Retinal pigment epithelial cell (primary cell): ENCODE measurements around the gene ELP4.

Experiments used
- DNase-seq: peaks from one replicate; pipeline ENCODE4 v3.0.0-alpha.2; 2010; ENCODE audit warnings: low read depth
- H3K4me3 ChIP-seq: 2 replicates; pipeline ENCODE4 v1.5.1; 2011; ENCODE audit warnings: mild to moderate bottlenecking, low read length, control low read depth, moderate library complexity
- TF ChIP-seq, protein P1 (sequence below): conservative IDR thresholded peaks from 2 replicates; pipeline ENCODE4 v1.5.1; 2011; ENCODE audit warnings: low read depth, low read length, control low read depth, inconsistent platforms

ELP4 gene

DNA sequence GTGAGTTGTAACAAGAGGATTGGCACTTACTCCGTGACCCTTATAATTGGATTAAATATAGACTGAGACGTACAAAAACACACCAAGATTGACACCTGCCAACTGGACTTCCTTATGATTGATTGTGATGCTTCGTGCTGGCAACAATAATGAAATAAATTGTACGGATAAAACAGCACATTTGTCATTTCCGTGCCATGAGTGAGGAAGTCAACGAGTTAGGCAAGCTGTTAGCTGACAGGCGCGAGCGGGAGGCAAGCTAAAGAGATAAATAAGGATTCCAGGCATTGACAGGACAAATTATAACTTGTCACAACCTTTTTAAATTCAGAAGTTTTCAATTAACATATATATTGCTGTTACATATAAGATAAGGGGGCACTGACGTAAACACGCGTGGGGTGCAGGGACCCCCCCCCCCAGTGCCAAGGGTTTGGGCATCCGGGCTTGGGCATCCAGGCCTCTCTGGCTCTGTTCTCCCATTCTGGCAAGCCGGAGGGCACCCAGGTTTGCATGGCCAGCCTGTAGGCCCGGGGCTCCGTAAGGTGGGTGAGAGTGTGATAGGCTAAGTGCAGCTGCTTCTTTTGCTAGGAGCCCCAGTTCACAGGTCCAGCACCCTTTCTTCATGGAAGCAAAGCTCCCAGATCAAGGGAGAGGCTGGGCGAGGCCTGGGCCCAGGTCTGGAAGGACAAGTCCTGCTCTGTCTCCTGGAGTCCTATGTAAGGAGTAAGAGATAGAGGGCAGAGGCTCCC, 312.8 kb downstream of the ELP4 start:
- DNase-seq: no peak
- H3K4me3 ChIP-seq: no peak overlapping the region
- TF ChIP-seq, protein P1, sequence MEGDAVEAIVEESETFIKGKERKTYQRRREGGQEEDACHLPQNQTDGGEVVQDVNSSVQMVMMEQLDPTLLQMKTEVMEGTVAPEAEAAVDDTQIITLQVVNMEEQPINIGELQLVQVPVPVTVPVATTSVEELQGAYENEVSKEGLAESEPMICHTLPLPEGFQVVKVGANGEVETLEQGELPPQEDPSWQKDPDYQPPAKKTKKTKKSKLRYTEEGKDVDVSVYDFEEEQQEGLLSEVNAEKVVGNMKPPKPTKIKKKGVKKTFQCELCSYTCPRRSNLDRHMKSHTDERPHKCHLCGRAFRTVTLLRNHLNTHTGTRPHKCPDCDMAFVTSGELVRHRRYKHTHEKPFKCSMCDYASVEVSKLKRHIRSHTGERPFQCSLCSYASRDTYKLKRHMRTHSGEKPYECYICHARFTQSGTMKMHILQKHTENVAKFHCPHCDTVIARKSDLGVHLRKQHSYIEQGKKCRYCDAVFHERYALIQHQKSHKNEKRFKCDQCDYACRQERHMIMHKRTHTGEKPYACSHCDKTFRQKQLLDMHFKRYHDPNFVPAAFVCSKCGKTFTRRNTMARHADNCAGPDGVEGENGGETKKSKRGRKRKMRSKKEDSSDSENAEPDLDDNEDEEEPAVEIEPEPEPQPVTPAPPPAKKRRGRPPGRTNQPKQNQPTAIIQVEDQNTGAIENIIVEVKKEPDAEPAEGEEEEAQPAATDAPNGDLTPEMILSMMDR: no peak

DNA sequence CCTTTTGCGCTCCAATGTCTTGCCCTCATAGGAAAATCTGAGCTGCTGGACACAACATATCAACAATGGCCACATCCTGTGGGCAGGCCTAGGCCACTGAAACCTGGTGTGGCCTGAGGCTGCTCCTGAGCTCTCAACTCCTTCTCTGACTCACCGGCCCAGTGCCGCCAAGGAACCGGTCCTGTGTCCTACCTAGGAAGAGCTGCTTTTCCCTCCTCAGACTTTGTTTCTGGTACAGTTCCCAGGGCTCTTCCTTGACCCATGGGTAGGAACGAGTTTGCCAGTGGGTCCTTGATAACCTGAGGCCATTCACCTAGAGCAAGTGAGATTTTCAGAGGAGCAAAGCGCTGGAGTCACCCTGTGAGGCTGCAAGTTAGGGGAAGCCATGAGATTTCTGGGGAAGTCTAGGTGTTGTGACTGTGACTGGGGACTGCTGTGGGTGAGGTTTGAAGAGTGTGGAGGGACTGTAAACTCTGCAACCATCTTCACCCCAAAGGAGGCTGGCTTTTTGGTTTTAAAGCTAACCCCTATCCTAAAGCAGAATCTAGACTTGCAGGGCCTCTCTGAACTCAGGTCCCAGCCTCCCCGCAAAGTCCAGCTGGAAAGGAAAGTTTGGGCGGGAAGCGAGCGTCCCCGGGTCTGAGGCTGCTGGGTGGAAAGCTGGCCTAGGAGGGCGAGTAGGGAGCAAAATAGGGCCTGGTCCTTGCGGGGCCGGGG, 313.5 kb downstream of the ELP4 start:
- TF ChIP-seq, protein P1: no peak
- no peak for DNase-seq
- H3K4me3 ChIP-seq: no peak overlapping the region

DNA sequence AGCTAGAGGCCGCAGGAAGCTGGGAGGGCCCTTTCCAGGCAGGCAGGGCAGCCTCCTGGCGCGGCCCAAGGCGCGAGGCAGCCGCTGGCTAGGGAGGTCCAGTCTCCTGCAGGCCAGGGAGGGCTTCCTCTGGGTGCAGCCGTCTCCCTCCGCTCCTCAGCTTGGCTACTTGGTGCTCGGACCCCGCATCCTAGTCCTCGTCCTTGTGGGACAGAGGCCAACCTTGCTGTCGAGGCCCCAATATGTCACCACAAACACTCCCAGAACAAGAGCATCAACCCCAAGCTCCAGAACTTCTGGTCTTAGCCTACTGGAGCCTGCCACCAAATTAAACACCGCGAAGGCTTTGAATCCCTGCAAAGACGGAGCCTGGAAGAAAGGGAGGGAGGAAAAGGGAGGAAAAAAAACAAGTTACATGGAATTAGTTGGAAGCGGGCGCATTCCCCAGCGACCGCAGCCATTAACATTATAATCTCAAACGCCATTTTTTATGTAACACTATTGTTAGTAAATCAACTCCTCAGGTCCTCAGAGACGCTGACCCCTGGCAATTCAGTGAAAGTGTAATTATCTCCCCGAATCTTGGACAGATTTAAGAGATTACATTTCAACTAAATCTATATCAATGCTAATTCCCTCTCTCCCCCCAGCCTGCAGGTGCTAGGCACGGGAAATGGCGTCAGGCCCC, 314.2 kb downstream of the ELP4 start:
- TF ChIP-seq, protein P1: no peak

DNA sequence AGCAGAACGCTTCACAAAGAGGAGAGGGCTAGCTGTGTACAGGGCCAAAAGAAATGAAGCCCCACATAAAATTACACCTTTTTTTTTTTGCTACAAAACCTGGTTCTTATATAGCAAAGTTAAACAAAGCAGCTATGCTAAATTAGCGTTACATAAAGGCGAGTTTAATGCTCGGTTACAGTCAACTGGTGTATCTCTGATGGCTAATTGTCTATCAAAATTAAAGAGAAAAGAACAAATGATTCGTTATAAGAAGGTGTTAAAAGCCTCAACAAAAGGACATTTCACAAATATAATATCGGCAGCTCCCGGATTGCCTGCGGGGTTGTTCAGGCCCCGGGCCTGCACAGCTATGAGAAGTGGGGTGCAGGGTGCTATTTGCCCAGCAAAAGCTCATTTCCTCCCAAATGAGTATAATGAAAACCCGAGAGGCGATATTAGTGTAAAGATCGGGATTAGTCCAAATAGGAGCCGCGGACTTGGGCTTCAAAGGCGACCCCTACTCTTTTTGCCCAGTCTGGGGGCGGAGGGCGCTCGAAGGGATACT, 314.8 kb downstream of the ELP4 start:
- H3K4me3 ChIP-seq: no peak overlapping the region
- TF ChIP-seq, protein P1: no peak
- DNase-seq: no peak

More for the DNA sequence above, 314.2 kb downstream of the ELP4 start:
- H3K4me3 ChIP-seq: no peak overlapping the region
- DNase-seq: no peak

DNA sequence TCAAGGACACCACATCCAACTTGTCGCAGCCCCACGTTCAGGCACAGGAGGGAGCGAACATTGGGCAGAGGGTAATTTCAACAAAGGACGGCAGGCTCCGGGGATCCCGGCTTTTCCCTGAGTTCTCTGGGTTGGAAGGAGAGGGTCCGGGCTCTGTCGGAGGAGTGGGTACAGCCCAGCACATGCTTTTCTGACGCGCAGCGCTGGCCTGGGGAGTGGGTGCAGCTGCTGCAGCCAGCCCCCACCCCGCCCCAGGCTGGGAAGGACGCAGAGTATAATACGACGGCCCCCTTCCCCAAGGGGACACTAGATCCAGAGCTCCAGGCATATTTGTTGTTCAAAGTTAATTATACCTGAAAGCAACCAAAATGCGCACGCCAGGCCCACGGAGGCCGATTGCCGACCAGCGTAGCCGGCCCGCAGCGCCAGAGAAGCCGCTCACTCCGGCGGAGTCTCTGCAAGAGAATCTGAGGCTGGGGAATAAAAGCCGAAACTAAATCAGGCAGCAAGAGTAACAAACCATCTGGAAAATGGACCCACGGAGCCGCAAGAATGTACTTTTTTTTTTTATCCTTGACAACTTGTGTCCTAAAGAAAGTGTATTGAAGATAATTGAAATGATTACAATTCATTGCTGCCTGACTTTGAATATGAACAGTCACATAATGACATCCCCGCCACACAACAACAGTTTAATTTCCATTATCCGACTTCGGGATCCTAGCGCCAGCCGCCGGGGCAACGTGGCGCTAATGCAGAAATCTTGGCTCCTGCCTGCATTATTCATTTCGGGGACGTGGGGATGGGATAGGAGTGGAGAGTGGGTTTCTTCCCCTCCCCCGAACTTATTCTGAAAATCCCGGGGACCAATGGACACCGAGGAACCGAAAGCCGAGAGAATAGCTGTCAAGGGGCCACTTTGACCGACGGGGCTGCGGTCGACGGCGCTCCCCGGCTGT, 315.6 kb downstream of the ELP4 start:
- DNase-seq: no peak
- no peak overlapping the region for H3K4me3 ChIP-seq
- TF ChIP-seq, protein P1: no peak

DNA sequence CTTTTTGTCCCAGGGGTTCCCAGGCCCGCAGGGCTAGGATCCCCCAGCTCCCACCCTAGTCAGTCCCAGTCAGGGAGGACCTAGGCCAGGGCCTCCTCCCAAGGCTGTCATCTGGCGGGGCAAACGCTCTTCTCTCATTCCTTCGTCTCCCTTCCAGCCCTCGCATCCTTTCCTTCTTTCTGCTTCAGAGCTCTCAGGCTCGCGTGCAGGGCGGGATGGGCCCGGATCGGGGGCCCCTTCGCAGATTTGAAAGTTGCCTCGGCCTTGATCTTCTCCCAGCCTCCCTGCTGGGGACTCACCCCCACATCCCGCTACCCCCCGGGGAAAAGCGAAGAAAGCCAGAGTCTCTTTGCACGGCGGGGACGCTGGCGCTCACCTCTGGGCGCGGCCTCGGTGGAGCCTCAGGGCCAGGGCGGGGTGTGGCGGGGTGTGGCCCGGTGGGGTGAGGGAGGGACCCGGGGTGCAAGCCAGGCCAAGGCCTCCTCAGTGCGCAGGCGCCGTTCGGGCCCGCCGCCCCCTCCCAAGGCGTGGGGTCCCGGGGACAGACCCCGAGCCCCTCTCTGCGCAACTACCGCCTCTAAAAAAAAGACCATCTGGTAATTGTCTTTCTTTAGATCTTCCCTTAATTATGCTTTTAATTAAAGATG, 316.4 kb downstream of the ELP4 start:
- TF ChIP-seq, protein P1: no peak
- no peak overlapping the region for H3K4me3 ChIP-seq
- DNase-seq: no peak
